Heart left ventricle (tissue), 13 donors: ENCODE measurements around the gene UBAP1.

ENCODE experiments used
- POLR2A ChIP-seq, 2 donors: fragments of 450-650 bp; IDR thresholded peaks; one replicate each; pipeline ENCODE4 v1.6.1; 2017; ENCODE audit warnings: antibody characterized with exemption in 2 of 2, mild to moderate bottlenecking in 2 of 2, moderate library complexity in 2 of 2
- TF ChIP-seq, protein P1 (sequence below), 12 donors: fragments of 200-600 bp; sonication (generic) in 4 of 12; IDR thresholded peaks; one replicate each; pipeline versions ENCODE4 v1.5.0 to v1.8.0; 2018 to 2022; ENCODE audit warnings: antibody characterized with exemption in 12 of 12, mild to moderate bottlenecking in 5 of 12
- donor health status: ischemic (EF 13 %, LVEDD 7.1; RV severe dilation, severe dysfunction).
- donor health status: DM: no; HTN: yes; CAD: no.
- donor health status: DM: no; HTN: no; CAD: no.
- donor health status: ischemic (EF 25% LVEDD 6.9; RV normal size, moderate dysfunction).
- donor health status: ischemic (EF 25% LVEDD 5.7; RV mildly dilated, moderate dysfunction).
- donor health status: ischemic (EF 35%, LVEDD 5.7; RV mildly dilated, moderate dysfunction).
- donor health status: nonischemic (EF 11% LVEDD 7.7; RV severe dilation, severe dysfunction).
- donor health status: DM: yes; HTN: yes; CAD: no.
- donor health status: PGD.
- donor health status: ischemic (EF 29% LVEDD 5.4; RV normal size, mild dysfunction).
- donor health status: nonischemic (EF 23%, LVEDD 6.1; RV moderate dilation, normal function).

DNA sequence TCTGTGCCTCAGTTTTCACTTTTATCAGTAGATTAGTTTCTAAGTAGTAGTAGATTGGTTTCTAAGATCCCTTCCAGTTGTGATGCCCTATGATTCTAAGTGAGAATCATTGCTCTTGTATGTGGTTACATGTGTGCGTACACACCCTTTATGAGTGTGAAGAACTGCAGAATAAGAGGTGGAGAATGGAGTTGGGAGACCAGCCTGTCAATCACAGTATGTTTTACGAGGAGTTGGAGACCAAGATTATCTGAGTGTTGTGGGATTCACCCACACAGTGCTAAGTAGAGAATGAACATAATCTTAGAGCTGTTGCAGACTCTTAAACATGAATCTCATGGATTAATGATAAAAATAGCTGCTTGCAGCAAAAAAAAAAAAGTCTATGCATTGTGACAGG lies 112.6 kb downstream of the UBAP1 start:
- TF ChIP-seq, protein P1, sequence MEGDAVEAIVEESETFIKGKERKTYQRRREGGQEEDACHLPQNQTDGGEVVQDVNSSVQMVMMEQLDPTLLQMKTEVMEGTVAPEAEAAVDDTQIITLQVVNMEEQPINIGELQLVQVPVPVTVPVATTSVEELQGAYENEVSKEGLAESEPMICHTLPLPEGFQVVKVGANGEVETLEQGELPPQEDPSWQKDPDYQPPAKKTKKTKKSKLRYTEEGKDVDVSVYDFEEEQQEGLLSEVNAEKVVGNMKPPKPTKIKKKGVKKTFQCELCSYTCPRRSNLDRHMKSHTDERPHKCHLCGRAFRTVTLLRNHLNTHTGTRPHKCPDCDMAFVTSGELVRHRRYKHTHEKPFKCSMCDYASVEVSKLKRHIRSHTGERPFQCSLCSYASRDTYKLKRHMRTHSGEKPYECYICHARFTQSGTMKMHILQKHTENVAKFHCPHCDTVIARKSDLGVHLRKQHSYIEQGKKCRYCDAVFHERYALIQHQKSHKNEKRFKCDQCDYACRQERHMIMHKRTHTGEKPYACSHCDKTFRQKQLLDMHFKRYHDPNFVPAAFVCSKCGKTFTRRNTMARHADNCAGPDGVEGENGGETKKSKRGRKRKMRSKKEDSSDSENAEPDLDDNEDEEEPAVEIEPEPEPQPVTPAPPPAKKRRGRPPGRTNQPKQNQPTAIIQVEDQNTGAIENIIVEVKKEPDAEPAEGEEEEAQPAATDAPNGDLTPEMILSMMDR (IDR thresholded peaks at IDR 0.05): no peak
- TF ChIP-seq POLR2A (IDR thresholded peaks at IDR 0.05): no peak
